ENCODE measurements around the gene SYNE2.

Gene SYNE2

GRCh38 chr14:64110802-64111201 lies 258.0 kb downstream of the SYNE2 start:
- TF ChIP-seq CTCF (conservative IDR thresholded peaks at IDR 0.05; ENCODE audit: low read depth, low read length) = no peak
- no peaks in the 10 kb centered on the region for H3K27me3 ChIP-seq (ENCODE audit: insufficient read depth, low read depth)
- no peaks in the 10 kb centered on the region for H3K79me2 ChIP-seq (ENCODE audit: insufficient read depth, low read depth)
- no peaks in the 10 kb centered on the region for H4K20me1 ChIP-seq (ENCODE audit: insufficient read depth)
- H2AFZ ChIP-seq (ENCODE audit: low read depth) = no peak overlapping the region
- H3K4me2 ChIP-seq = no peak overlapping the region
- H3K36me3 ChIP-seq (ENCODE audit: insufficient read depth) = no peaks in the 10 kb centered on the region
- H3K27ac ChIP-seq = no peak overlapping the region
- H3K9ac ChIP-seq = no peak overlapping the region
- H3K4me3 ChIP-seq (IDR thresholded peaks at IDR 0.05; ENCODE audit: insufficient read depth, low read depth, low read length) = no peak overlapping the region
- H3K4me1 ChIP-seq (ENCODE audit: low read depth, poor library complexity, severe bottlenecking) = peaks cover 11% of the 10 kb centered on the region

DNA sequence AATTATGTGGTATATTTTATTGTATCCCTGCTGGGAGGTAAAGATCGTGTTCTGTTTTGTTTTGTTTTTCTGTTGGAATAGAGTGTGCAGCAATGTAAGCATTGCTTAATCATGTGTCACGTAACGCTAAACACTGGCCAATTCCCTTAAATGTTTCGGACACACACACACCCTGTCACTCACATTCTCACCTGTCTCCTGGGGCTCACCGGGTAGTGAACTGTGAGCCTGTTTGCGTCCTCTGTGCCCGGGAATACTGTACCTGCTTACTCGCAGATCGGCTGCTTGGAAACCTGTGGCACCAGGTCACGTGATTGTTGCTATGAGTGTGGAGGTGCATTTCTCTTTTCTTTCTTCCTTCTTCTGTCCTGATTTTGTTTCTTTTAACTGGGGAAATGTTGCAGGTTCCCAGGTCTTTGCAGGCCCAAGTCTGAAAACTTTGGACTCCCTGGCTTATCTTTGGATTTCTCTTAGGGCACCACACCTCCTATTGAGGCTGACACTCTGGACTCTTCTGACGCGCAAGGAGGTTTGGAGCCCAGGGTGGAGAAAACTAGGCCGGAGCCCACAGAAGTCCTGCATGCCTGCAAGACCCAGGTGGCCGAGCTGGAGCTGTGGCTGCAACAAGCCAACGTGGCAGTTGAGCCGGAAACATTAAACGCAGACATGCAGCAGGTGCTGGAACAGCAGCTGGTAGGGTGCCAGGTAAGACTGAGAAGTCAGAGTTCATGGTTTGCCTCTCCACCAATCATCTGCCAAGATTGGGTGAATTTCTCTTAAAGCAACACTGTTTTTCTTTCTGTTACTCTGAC lies 260.3 kb downstream of the SYNE2 start:
- no peaks in the 10 kb centered on the region for H3K36me3 ChIP-seq (ENCODE audit: insufficient read depth)
- H3K27ac ChIP-seq = peak overlapping the region; percentile 55; the same call in 1 of the 2 replicates
- peak overlapping the region; percentile 33 for H3K4me2 ChIP-seq
- H3K4me3 ChIP-seq (IDR thresholded peaks at IDR 0.05; ENCODE audit: insufficient read depth, low read depth, low read length) = no peak overlapping the region
- peak overlapping the region; percentile 41; the same call in 1 of the 2 replicates for H2AFZ ChIP-seq (ENCODE audit: low read depth)
- no peak overlapping the region for H3K9ac ChIP-seq
- H3K4me1 ChIP-seq (ENCODE audit: low read depth, poor library complexity, severe bottlenecking) = peaks cover 11% of the 10 kb centered on the region
- H3K27me3 ChIP-seq (ENCODE audit: insufficient read depth, low read depth) = no peaks in the 10 kb centered on the region
- no peaks in the 10 kb centered on the region for H4K20me1 ChIP-seq (ENCODE audit: insufficient read depth)
- H3K79me2 ChIP-seq (ENCODE audit: insufficient read depth, low read depth) = no peaks in the 10 kb centered on the region
- no peak for TF ChIP-seq CTCF (conservative IDR thresholded peaks at IDR 0.05; ENCODE audit: low read depth, low read length)

- H4K20me1 ChIP-seq (ENCODE audit: insufficient read depth) = no peaks in the 10 kb centered on the region
- H3K27me3 ChIP-seq (ENCODE audit: insufficient read depth, low read depth) = no peaks in the 10 kb centered on the region
- H2AFZ ChIP-seq (ENCODE audit: low read depth) = no peak overlapping the region
- no peak overlapping the region for H3K9ac ChIP-seq
- no peak overlapping the region for H3K4me2 ChIP-seq
- H3K4me3 ChIP-seq (IDR thresholded peaks at IDR 0.05; ENCODE audit: insufficient read depth, low read depth, low read length) = no peak overlapping the region
- TF ChIP-seq CTCF (conservative IDR thresholded peaks at IDR 0.05; ENCODE audit: low read depth, low read length) = no peak
- H3K79me2 ChIP-seq (ENCODE audit: insufficient read depth, low read depth) = no peaks in the 10 kb centered on the region
- H3K36me3 ChIP-seq (ENCODE audit: insufficient read depth) = no peaks in the 10 kb centered on the region
- H3K27ac ChIP-seq = no peak overlapping the region
- peaks cover 11% of the 10 kb centered on the region for H3K4me1 ChIP-seq (ENCODE audit: low read depth, poor library complexity, severe bottlenecking)
These were observed 261.4 kb downstream of the SYNE2 start for GRCh38 chr14:64114166-64114565.

GRCh38 chr14:64114796-64115195 lies 262.0 kb downstream of the SYNE2 start:
- H3K36me3 ChIP-seq (ENCODE audit: insufficient read depth) = no peaks in the 10 kb centered on the region
- no peaks in the 10 kb centered on the region for H3K79me2 ChIP-seq (ENCODE audit: insufficient read depth, low read depth)
- peaks cover 11% of the 10 kb centered on the region for H3K4me1 ChIP-seq (ENCODE audit: low read depth, poor library complexity, severe bottlenecking)
- no peaks in the 10 kb centered on the region for H4K20me1 ChIP-seq (ENCODE audit: insufficient read depth)
- no peak overlapping the region for H3K4me2 ChIP-seq
- no peak overlapping the region for H2AFZ ChIP-seq (ENCODE audit: low read depth)
- no peak overlapping the region for H3K4me3 ChIP-seq (IDR thresholded peaks at IDR 0.05; ENCODE audit: insufficient read depth, low read depth, low read length)
- H3K9ac ChIP-seq = no peak overlapping the region
- no peak for TF ChIP-seq CTCF (conservative IDR thresholded peaks at IDR 0.05; ENCODE audit: low read depth, low read length)
- no peak overlapping the region for H3K27ac ChIP-seq
- H3K27me3 ChIP-seq (ENCODE audit: insufficient read depth, low read depth) = no peaks in the 10 kb centered on the region

Measured in KMS-11 (cell line).